Lower leg skin (tissue), 3 donors: Measurements from ENCODE around the gene IKZF1.
"Not testable (repeated sequence)": the region's sequence is repeated elsewhere in the genome, so short reads cannot be mapped to it uniquely, and the experiment has no call there.

Experiments used
- CTCF ChIP-seq, 3 donors: fragments of 450-650 bp; IDR thresholded peaks; one replicate each; pipeline ENCODE4 v1.5.1; 2016; ENCODE audit warnings: antibody characterized with exemption in 3 of 3, mild to moderate bottlenecking in 3 of 3, moderate library complexity in 2 of 3
- POLR2A ChIP-seq, 2 donors: fragments of 450-650 bp; IDR thresholded peaks; one replicate each; pipeline ENCODE4 v1.6.1; 2016 to 2017; ENCODE audit warnings: antibody characterized with exemption in 2 of 2, mild to moderate bottlenecking in 1 of 2, moderate library complexity in 1 of 2

GRCh38 chr7:50339472-50339871 is 35.0 kb downstream of the IKZF1 start:
- not testable (repeated sequence) for TF ChIP-seq POLR2A, CTCF (IDR thresholded peaks at IDR 0.05)
